HepG2 (cell line): ENCODE measurements around the gene AFF1.

Experiments
- ETV5 ChIP-seq: IDR thresholded peaks from 2 replicates; pipeline ENCODE4 v1.6.1; 2018; ENCODE audit warnings: missing biosample characterization, missing genetic modification reagents, inconsistent platforms, borderline replicate concordance
- MYC ChIP-seq: sonication (generic); formaldehyde crosslinking; IDR thresholded peaks from 2 replicates; pipeline ENCODE4 v1.9.0; 2021; ENCODE audit warnings: missing genetic modification reagents, borderline replicate concordance
- NBN ChIP-seq: fragments of 450-650 bp; conservative IDR thresholded peaks from 2 replicates; pipeline ENCODE4 v1.6.1; 2017
- POLR2A ChIP-seq, 2 experiments: IDR thresholded peaks; 2 replicates each; pipeline ENCODE4 v1.6.1; 2011; ENCODE audit warnings: low read depth in 2 of 2, low read length in 2 of 2, mild to moderate bottlenecking in 1 of 2, moderate library complexity in 1 of 2; ENCODE audit not compliant: insufficient read depth in 1 of 2
- POLR2AphosphoS5 ChIP-seq: IDR thresholded peaks from 2 replicates; pipeline ENCODE4 v1.6.1; 2012; ENCODE audit warnings: low read depth, low read length
- PRPF4 ChIP-seq: fragments of 200-400 bp; formaldehyde crosslinking; IDR thresholded peaks from 2 replicates; pipeline ENCODE4 v1.6.1; 2016; ENCODE audit warnings: low read length, low read depth; ENCODE audit not compliant: poor library complexity, severe bottlenecking
- ZNF274 ChIP-seq: sonication (generic); formaldehyde crosslinking; IDR thresholded peaks from 2 replicates; pipeline ENCODE4 v1.5.1; 2020; ENCODE audit warnings: mild to moderate bottlenecking, missing genetic modification reagents
- ZNF776 ChIP-seq: sonication (generic); formaldehyde crosslinking; IDR thresholded peaks from 2 replicates; pipeline ENCODE4 v1.4.0; 2020; ENCODE audit warnings: mild to moderate bottlenecking, missing genetic modification reagents
- TF ChIP-seq, protein P1 (sequence below): sonication (generic); formaldehyde crosslinking; IDR thresholded peaks from 2 replicates; pipeline ENCODE4 v1.5.0; 2020; ENCODE audit warnings: mild to moderate bottlenecking, missing genetic modification reagents, moderate library complexity
- TF ChIP-seq, protein P2 (sequence below): sonication (generic); formaldehyde crosslinking; IDR thresholded peaks from 2 replicates; pipeline ENCODE4 v1.4.0; 2020; ENCODE audit warnings: mild to moderate bottlenecking, missing genetic modification reagents, borderline replicate concordance
- TF ChIP-seq, protein P3 (sequence below): sonication (generic); formaldehyde crosslinking; IDR thresholded peaks from 2 replicates; pipeline ENCODE4 v1.5.0; 2020; ENCODE audit warnings: missing genetic modification reagents
- TF ChIP-seq, protein P4 (sequence below), 2 experiments: sonication (generic) in 1 of 2; formaldehyde crosslinking in 1 of 2; IDR thresholded peaks; 2 replicates each; pipeline versions ENCODE4 v1.4.0 to v1.6.1; 2018 to 2020; ENCODE audit warnings: missing genetic modification reagents in 2 of 2, borderline replicate concordance in 1 of 2, low read depth in 1 of 2, mild to moderate bottlenecking in 1 of 2, missing biosample characterization in 1 of 2

DNA sequence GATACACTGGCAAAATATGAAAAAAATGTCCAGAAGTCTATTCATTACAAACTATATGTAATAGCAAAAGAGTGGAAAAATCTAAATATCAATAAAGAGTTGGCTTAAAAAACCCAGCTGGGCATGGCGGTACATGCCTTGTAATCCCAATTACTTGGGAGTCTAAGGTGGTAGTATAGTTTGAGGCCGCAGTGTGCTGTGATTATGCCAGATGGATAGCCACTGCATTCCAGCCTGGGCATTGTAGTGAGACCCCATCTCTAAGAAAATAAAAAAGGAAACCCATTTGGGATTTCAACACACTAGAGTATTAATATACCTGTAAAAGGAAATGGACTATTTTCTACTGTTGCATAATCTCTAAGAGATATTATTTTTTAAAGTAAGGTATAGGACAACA, 45.4 kb downstream of the AFF1 start:
- TF ChIP-seq NBN (no peak), ZNF274 (CRISPR knock-in tag) (no peak), ZNF776 (CRISPR knock-in tag) (no peak), POLR2AphosphoS5 (no peak), PRPF4 (no peak), MYC (CRISPR knock-in tag) (no peak), ETV5 (no peak), POLR2A (IDR thresholded peaks at IDR 0.05; ENCODE audit: insufficient read depth in 1 of 2, low read depth in 2 of 2, low read length in 2 of 2) (no peak)
- TF ChIP-seq, protein P1, sequence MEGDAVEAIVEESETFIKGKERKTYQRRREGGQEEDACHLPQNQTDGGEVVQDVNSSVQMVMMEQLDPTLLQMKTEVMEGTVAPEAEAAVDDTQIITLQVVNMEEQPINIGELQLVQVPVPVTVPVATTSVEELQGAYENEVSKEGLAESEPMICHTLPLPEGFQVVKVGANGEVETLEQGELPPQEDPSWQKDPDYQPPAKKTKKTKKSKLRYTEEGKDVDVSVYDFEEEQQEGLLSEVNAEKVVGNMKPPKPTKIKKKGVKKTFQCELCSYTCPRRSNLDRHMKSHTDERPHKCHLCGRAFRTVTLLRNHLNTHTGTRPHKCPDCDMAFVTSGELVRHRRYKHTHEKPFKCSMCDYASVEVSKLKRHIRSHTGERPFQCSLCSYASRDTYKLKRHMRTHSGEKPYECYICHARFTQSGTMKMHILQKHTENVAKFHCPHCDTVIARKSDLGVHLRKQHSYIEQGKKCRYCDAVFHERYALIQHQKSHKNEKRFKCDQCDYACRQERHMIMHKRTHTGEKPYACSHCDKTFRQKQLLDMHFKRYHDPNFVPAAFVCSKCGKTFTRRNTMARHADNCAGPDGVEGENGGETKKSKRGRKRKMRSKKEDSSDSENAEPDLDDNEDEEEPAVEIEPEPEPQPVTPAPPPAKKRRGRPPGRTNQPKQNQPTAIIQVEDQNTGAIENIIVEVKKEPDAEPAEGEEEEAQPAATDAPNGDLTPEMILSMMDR (CRISPR knock-in tag): no peak
- TF ChIP-seq, protein P2, sequence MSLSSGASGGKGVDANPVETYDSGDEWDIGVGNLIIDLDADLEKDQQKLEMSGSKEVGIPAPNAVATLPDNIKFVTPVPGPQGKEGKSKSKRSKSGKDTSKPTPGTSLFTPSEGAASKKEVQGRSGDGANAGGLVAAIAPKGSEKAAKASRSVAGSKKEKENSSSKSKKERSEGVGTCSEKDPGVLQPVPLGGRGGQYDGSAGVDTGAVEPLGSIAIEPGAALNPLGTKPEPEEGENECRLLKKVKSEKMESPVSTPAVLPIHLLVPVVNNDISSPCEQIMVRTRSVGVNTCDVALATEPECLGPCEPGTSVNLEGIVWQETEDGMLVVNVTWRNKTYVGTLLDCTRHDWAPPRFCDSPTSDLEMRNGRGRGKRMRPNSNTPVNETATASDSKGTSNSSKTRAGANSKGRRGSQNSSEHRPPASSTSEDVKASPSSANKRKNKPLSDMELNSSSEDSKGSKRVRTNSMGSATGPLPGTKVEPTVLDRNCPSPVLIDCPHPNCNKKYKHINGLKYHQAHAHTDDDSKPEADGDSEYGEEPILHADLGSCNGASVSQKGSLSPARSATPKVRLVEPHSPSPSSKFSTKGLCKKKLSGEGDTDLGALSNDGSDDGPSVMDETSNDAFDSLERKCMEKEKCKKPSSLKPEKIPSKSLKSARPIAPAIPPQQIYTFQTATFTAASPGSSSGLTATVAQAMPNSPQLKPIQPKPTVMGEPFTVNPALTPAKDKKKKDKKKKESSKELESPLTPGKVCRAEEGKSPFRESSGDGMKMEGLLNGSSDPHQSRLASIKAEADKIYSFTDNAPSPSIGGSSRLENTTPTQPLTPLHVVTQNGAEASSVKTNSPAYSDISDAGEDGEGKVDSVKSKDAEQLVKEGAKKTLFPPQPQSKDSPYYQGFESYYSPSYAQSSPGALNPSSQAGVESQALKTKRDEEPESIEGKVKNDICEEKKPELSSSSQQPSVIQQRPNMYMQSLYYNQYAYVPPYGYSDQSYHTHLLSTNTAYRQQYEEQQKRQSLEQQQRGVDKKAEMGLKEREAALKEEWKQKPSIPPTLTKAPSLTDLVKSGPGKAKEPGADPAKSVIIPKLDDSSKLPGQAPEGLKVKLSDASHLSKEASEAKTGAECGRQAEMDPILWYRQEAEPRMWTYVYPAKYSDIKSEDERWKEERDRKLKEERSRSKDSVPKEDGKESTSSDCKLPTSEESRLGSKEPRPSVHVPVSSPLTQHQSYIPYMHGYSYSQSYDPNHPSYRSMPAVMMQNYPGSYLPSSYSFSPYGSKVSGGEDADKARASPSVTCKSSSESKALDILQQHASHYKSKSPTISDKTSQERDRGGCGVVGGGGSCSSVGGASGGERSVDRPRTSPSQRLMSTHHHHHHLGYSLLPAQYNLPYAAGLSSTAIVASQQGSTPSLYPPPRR: no peak
- TF ChIP-seq, protein P3, sequence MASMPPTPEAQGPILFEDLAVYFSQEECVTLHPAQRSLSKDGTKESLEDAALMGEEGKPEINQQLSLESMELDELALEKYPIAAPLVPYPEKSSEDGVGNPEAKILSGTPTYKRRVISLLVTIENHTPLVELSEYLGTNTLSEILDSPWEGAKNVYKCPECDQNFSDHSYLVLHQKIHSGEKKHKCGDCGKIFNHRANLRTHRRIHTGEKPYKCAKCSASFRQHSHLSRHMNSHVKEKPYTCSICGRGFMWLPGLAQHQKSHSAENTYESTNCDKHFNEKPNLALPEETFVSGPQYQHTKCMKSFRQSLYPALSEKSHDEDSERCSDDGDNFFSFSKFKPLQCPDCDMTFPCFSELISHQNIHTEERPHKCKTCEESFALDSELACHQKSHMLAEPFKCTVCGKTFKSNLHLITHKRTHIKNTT (CRISPR knock-in tag): no peak
- TF ChIP-seq, protein P4, sequence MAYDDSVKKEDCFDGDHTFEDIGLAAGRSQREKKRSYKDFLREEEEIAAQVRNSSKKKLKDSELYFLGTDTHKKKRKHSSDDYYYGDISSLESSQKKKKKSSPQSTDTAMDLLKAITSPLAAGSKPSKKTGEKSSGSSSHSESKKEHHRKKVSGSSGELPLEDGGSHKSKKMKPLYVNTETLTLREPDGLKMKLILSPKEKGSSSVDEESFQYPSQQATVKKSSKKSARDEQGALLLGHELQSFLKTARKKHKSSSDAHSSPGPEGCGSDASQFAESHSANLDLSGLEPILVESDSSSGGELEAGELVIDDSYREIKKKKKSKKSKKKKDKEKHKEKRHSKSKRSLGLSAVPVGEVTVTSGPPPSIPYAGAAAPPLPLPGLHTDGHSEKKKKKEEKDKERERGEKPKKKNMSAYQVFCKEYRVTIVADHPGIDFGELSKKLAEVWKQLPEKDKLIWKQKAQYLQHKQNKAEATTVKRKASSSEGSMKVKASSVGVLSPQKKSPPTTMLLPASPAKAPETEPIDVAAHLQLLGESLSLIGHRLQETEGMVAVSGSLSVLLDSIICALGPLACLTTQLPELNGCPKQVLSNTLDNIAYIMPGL (CRISPR knock-in tag; IDR thresholded peaks at IDR 0.05; ENCODE audit: borderline replicate concordance in 1 of 2, low read depth in 1 of 2): no peak
